IPS-18c (cell line): ENCODE results near the gene SEPHS2.
"Not testable (repeated sequence)": the region's sequence is repeated elsewhere in the genome, so short reads cannot be mapped to it uniquely, and the experiment has no call there.

Source experiments
- H3K4me3 ChIP-seq: 2 replicates; pipeline ENCODE4 v1.7.0; 2013; ENCODE audit warnings: low read depth, mild to moderate bottlenecking, low read length, moderate library complexity; ENCODE audit not compliant: insufficient read depth
- H3K9me3 ChIP-seq: one replicate; pipeline ENCODE4 v1.6.1; 2013; ENCODE audit warnings: mild to moderate bottlenecking, low read length, moderate library complexity; ENCODE audit not compliant: control insufficient read depth, insufficient read depth

SEPHS2 gene, protein sequence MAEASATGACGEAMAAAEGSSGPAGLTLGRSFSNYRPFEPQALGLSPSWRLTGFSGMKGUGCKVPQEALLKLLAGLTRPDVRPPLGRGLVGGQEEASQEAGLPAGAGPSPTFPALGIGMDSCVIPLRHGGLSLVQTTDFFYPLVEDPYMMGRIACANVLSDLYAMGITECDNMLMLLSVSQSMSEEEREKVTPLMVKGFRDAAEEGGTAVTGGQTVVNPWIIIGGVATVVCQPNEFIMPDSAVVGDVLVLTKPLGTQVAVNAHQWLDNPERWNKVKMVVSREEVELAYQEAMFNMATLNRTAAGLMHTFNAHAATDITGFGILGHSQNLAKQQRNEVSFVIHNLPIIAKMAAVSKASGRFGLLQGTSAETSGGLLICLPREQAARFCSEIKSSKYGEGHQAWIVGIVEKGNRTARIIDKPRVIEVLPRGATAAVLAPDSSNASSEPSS

GRCh38 chr16:30445408-30446202 lies at the start of gene SEPHS2:
SEPHS2 (minus strand) TSS chr16:30445874; CDS start chr16:30445727, 147 bp downstream.
- H3K4me3 ChIP-seq = peak within 1 kb of the TSS; percentile 81
- no peaks in the 10 kb centered on the region for H3K9me3 ChIP-seq

- H3K4me3 ChIP-seq = no peak overlapping the region
- no peaks in the 10 kb centered on the region for H3K9me3 ChIP-seq
These were observed 49.0 kb upstream of the SEPHS2 start for GRCh38 chr16:30494709-30495108.

DNA sequence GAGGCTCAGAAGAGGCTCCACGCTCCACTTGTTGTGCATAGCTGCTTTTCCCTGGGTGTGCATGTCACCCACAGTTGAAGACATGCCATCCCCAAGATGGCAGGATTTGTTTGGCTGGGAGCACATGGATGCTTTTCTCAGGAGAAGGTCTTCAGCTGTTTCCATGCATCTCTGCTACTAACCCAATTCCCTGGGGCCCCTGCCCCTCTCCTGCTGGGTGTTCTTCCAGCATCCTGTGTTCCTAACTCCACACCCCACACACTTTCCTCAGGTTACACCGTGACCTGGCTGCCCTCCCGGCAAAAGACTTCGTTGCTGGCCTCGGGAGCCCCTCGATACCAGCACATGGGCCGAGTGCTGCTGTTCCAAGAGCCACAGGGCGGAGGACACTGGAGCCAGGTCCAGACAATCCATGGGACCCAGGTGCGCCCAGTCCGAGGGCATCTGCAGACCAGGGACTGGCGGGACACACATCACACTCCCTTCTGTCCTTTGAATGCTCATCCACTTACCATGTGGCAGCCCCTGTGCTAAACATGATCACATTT lies 48.3 kb upstream of the SEPHS2 start:
- no peak overlapping the region for H3K4me3 ChIP-seq
- H3K9me3 ChIP-seq = no peaks in the 10 kb centered on the region

- Histone ChIP-seq H3K4me3 (no peak overlapping the region), H3K9me3 (no peaks in the 10 kb centered on the region)
These were observed 46.2 kb upstream of the SEPHS2 start for GRCh38 chr16:30491744-30492308.

GRCh38 chr16:30491229-30491628 lies 45.6 kb upstream of the SEPHS2 start:
- Histone ChIP-seq H3K4me3 (no peak overlapping the region), H3K9me3 (no peaks in the 10 kb centered on the region)

DNA sequence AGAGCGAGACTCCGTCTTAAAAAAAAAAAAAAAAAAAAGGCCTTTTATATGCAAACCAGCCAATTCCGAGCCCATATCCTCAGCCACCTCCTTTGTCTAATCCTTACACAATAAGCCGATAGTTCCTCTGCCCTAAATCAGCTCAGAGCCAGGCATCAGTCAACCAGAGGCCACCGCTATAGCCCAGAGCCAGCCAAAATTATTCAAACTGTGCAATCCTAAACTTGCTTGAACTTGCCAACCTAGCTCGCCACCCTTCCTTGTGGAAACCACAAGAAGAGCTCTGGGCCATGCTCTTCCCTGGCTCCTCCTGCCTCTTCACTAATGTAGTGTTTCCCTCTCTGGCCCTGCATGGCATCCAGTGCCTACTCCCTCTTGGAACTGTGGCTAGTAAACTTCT lies 44.5 kb upstream of the SEPHS2 start:
- Histone ChIP-seq H3K4me3 (no peak overlapping the region), H3K9me3 (no peaks in the 10 kb centered on the region)

DNA sequence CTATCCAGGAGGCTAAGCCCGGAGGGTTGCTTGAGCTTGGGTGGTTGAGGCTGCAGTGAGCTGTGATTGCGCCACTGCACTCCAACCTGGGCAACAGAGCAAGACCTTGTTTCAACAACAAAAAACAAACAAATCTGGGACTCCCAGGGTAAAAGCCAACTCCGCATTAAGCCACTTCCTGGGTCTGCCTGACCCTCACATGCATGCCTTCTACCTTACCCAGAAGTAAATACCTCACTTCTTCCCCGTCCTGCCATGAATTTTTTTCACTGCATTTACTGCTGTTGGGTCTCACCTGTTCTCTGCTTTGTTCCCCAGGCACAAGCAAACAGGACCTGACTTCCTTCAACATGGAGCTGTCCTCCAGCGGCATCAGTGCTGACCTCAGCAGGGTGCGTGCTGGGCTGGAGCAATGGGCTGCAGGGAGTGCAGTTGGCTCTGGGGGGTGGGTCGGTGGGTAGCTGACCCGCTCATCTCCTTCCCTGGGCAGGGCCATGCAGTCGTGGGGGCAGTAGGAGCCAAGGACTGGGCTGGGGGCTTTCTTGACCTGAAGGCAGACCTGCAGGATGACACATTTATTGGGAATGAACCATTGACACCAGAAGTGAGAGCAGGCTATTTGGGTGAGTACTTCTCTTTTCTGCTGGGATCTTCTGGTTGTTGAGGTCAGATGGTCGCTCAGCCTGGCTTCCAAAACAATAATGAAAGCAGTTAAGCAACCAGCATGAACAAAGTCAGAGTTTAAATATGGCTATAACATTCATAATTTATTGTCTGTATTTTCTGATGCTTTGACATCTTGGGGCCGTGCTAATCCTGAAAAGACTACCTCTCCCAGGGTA lies 43.3 kb upstream of the SEPHS2 start:
- Histone ChIP-seq H3K9me3 (no peaks in the 10 kb centered on the region), H3K4me3 (no peak overlapping the region)

DNA sequence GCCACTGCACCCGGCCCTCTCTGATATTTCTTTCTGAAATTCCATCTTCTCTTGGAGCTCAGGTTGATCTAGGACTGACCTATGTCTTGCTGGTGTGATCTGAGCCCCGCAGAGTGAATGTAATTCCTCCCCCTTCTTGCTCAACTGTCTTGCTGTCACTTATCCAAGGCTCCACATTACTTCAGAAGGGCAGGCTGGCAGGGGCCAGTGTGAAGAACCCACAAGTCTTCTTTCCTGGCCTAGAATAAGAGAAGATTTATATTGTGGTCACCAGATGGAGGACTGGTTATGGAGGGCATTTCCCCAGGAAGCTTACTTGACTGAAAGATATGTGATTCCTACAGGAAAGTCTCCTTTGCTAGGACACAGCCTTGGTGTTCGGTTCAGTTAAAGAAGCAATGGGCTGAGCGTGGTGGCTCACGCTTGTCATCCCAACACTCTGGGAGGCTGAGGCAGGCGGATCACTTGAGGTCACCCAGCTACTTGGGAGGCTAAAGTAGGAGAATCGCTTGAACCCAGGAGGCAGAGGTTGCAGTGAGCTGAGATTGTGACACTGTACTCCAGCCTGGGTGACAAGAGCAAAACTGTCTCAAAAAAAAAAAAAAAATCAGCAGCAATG lies 40.3 kb upstream of the SEPHS2 start:
- Histone ChIP-seq H3K4me3 (no peak overlapping the region), H3K9me3 (no peaks in the 10 kb centered on the region)

DNA sequence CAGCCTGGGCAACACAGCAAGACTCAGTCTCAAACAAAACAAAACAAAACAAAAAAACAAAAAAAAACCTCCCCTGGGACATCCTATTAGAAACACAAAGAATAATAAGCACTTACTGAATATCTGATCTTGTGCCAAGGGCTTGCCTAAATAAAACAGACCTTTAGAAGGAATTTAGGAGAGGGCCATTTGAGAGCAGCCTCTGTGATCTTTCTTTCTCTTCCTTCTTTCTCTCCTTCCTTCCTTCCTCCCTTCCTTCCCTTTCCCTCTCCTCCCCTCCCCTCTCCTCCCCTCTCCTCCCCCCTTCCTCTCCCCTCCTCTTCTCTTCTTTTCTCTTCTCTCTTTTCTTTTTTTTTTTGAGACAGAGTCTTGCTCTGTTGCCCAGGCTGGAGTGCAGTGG lies 39.2 kb upstream of the SEPHS2 start:
- H3K9me3 ChIP-seq = no peaks in the 10 kb centered on the region
- no peak overlapping the region for H3K4me3 ChIP-seq

DNA sequence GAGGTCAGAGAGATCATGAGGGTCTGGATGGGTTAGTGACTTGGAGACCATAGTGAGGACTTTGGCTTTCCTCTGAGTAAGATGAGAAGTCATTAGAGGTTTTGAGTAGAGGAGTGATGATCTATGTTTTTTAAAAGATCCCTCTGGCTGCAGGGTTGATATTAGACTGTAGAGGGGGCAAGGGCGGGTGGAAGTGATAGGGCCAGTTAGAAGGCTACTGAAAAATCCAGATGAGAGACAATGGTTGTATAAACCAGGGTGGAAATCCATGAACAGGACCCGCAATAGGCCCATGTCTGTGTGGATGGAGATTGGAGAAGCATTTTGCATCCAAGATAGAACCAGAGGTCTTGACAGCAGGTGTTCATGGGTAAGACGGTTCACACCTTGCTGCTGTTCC lies 36.7 kb upstream of the SEPHS2 start:
- Histone ChIP-seq H3K9me3 (no peaks in the 10 kb centered on the region), H3K4me3 (no peak overlapping the region)

- Histone ChIP-seq H3K4me3 (no peak overlapping the region), H3K9me3 (no peaks in the 10 kb centered on the region)
These were observed 35.7 kb upstream of the SEPHS2 start for GRCh38 chr16:30481381-30481780.

DNA sequence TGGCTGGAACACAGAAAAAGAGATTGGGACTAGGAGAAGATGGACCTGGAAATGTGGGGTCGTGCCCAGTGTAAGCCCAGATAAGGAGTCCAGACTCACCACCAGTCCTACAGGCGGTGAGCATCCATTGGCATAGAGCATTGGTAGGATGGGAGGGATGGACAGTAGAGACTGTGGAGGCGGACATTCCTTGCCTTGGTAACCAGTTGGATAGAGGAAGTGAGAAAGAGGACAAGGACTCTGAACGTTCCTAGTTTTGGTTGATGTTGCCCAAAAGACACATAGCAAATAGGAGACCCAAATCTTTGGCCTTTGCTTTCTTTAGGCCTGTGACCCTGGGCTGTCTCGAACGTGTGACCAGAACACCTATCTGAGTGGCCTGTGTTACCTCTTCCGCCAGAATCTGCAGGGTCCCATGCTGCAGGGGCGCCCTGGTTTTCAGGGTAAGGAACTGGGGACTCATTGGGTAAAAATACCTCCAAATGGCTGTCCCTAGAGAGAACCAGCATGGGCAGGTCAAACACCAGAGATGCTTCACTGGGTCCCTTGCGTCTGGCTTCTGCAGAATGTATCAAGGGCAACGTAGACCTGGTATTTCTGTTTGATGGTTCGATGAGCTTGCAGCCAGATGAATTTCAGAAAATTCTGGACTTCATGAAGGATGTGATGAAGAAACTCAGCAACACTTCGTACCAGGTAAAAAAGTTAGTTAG lies 33.2 kb upstream of the SEPHS2 start:
- no peaks in the 10 kb centered on the region for H3K9me3 ChIP-seq
- no peak overlapping the region for H3K4me3 ChIP-seq

- not testable (repeated sequence) for H3K9me3 ChIP-seq, H3K4me3 ChIP-seq
These were observed 32.1 kb upstream of the SEPHS2 start for GRCh38 chr16:30477773-30478172.

- no peak overlapping the region for H3K4me3 ChIP-seq
- no peaks in the 10 kb centered on the region for H3K9me3 ChIP-seq
These were observed 31.3 kb upstream of the SEPHS2 start for GRCh38 chr16:30476991-30477390.

- Histone ChIP-seq H3K4me3 (no peak overlapping the region), H3K9me3 (no peaks in the 10 kb centered on the region)
These were observed 29.0 kb upstream of the SEPHS2 start for GRCh38 chr16:30474684-30475083.

DNA sequence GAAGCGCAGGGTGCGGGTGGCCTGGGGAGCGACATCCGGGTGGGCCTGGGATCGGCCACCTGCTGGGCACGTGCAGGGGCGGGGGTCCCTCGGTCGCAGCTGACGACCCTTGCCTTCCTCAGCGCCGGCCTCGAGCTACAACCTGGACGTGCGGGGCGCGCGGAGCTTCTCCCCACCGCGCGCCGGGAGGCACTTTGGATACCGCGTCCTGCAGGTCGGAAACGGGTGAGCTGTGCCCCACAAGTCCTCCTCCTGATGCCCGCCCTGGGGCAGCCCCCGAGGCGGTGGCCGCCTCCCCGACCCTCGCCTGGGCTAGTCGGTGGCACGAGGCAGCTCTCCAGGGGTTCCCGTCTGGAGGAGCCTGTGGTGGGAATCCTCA lies 28.4 kb upstream of the SEPHS2 start:
- no peaks in the 10 kb centered on the region for H3K9me3 ChIP-seq
- H3K4me3 ChIP-seq = no peak overlapping the region
